Astrocyte of the cerebellum (primary cell): ENCODE measurements around the gene PTPN4.

Source experiments
- DNase-seq: peaks from one replicate; pipeline ENCODE4 v3.0.0-alpha.2; 2011; ENCODE audit warnings: low read depth
- H3K4me3 ChIP-seq: 2 replicates; pipeline ENCODE4 v1.5.1; 2011; ENCODE audit warnings: mild to moderate bottlenecking, low read depth, low read length, moderate library complexity
- CTCF ChIP-seq: IDR thresholded peaks from 2 replicates; pipeline ENCODE4 v1.5.1; 2012; ENCODE audit warnings: low read length, low read depth, moderate library complexity, mild to moderate bottlenecking; ENCODE audit errors: missing control alignments
- in situ Hi-C: cut with HindIII; loops from 2 replicates; pipeline ENCODE4 v1.10.0; 2017; ENCODE audit warnings: low sequenced_read_pairs

Gene PTPN4

GRCh38 chr2:119853777-119854399 lies 94.2 kb downstream of the PTPN4 start:
- no peak for TF ChIP-seq CTCF
- in situ Hi-C loops: no loop called here
- no peak for DNase-seq
- H3K4me3 ChIP-seq: no peak overlapping the region

- H3K4me3 ChIP-seq: no peak overlapping the region
- no peak for TF ChIP-seq CTCF
- DNase-seq: no peak
- in situ Hi-C loops: no loop called here
Observed at GRCh38 chr2:119856469-119856901, 96.8 kb downstream of the PTPN4 start.

GRCh38 chr2:119857742-119858141 lies 98.0 kb downstream of the PTPN4 start:
- no peak overlapping the region for H3K4me3 ChIP-seq
- no peak for DNase-seq
- in situ Hi-C loops: no loop called here
- no peak for TF ChIP-seq CTCF

- no peak overlapping the region for H3K4me3 ChIP-seq
- DNase-seq: no peak
- no peak for TF ChIP-seq CTCF
- in situ Hi-C loops: no loop called here
Observed at GRCh38 chr2:119859528-119859927, 99.8 kb downstream of the PTPN4 start.

GRCh38 chr2:119860924-119861323 lies 101.2 kb downstream of the PTPN4 start:
- H3K4me3 ChIP-seq: no peak overlapping the region
- in situ Hi-C loops: no loop called here
- no peak for TF ChIP-seq CTCF
- no peak for DNase-seq

GRCh38 chr2:119862127-119862889 lies 102.6 kb downstream of the PTPN4 start:
- TF ChIP-seq CTCF: no peak
- in situ Hi-C loops: no loop called here
- H3K4me3 ChIP-seq: no peak overlapping the region
- no peak for DNase-seq
